HepG2 (cell line): Measurements from ENCODE around the gene C5orf15. TPM values are rescaled to one million over a fixed set of nuclear protein-coding genes. Genes with fewer than 3 reads are reported as not detected.
A peak's percentile ranks its signal among the peaks of the same experiment; 100 is the strongest.

Source experiments
- CENPX ChIP-seq: sonication (generic); formaldehyde crosslinking; IDR thresholded peaks from 2 replicates; pipeline ENCODE4 v1.9.0; 2021; ENCODE audit warnings: mild to moderate bottlenecking, missing genetic modification reagents, moderate library complexity
- CERS6 ChIP-seq: sonication (generic); formaldehyde crosslinking; IDR thresholded peaks from 2 replicates; pipeline ENCODE4 v1.5.0; 2020; ENCODE audit warnings: missing genetic modification reagents
- DZIP1 ChIP-seq: sonication (generic); formaldehyde crosslinking; IDR thresholded peaks from 2 replicates; pipeline ENCODE4 v1.5.0; 2020; ENCODE audit warnings: mild to moderate bottlenecking, missing genetic modification reagents
- HDAC1 ChIP-seq: sonication (generic); formaldehyde crosslinking; IDR thresholded peaks from 2 replicates; pipeline ENCODE4 v1.5.1; 2020; ENCODE audit warnings: mild to moderate bottlenecking, missing genetic modification reagents
- HINFP ChIP-seq: sonication (generic); formaldehyde crosslinking; IDR thresholded peaks from 2 replicates; pipeline ENCODE4 v1.4.0; 2020; ENCODE audit warnings: low read depth, mild to moderate bottlenecking, missing genetic modification reagents
- NFIB ChIP-seq: sonication (generic); formaldehyde crosslinking; IDR thresholded peaks from 2 replicates; pipeline ENCODE4 v1.9.0; 2021; ENCODE audit warnings: missing genetic modification reagents, mild to moderate bottlenecking, borderline replicate concordance
- NR2F2 ChIP-seq: IDR thresholded peaks from 2 replicates; pipeline ENCODE4 v1.6.1; 2012; ENCODE audit warnings: low read depth, inconsistent platforms, borderline replicate concordance
- RAD51 ChIP-seq: fragments of 450-650 bp; IDR thresholded peaks from 2 replicates; pipeline ENCODE4 v1.6.1; 2016; ENCODE audit warnings: borderline replicate concordance
- RFXAP ChIP-seq: sonication (generic); formaldehyde crosslinking; IDR thresholded peaks from 2 replicates; pipeline ENCODE4 v1.4.0; 2020; ENCODE audit warnings: missing genetic modification reagents, borderline replicate concordance
- SP1 ChIP-seq, 2 experiments: fragments of 450-650 bp in 1 of 2; sonication (generic) in 1 of 2; formaldehyde crosslinking in 1 of 2; IDR thresholded peaks; 2 replicates each; pipeline versions ENCODE4 v1.4.0 to v1.6.1; 2016 to 2020; ENCODE audit warnings: missing genetic modification reagents in 1 of 2
- SP4 ChIP-seq: sonication (generic); formaldehyde crosslinking; IDR thresholded peaks from 2 replicates; pipeline ENCODE4 v1.8.1; 2023; ENCODE audit warnings: mild to moderate bottlenecking, missing genetic modification reagents
- TBX3 ChIP-seq: fragments of 450-650 bp; IDR thresholded peaks from 2 replicates; pipeline ENCODE4 v1.6.1; 2017; ENCODE audit warnings: antibody characterized with exemption, mild to moderate bottlenecking, inconsistent platforms, borderline replicate concordance
- ZBTB33 ChIP-seq: sonication (generic); formaldehyde crosslinking; IDR thresholded peaks from 2 replicates; pipeline ENCODE4 v1.4.0; 2020; ENCODE audit warnings: missing genetic modification reagents
- ZGPAT ChIP-seq: IDR thresholded peaks from 2 replicates; pipeline ENCODE4 v1.6.1; 2016; ENCODE audit warnings: mild to moderate bottlenecking
- ZNF616 ChIP-seq: sonication (generic); formaldehyde crosslinking; IDR thresholded peaks from 2 replicates; pipeline ENCODE4 v1.5.0; 2020; ENCODE audit warnings: low read depth, mild to moderate bottlenecking, missing genetic modification reagents
- ZNF747 ChIP-seq: sonication (generic); formaldehyde crosslinking; IDR thresholded peaks from 2 replicates; pipeline ENCODE4 v1.8.1; 2023; ENCODE audit warnings: missing genetic modification reagents, mild to moderate bottlenecking, borderline replicate concordance
- polyA plus RNA-seq, 8 experiments: library from polyadenylated mRNA; depleted of rRNA in 3 of 8; stranded (reverse) in 7 of 8; unstranded in 1 of 8; fragments of >200 nt; fragmentation: Illumina TruSeq in 4 of 8; extraction: Trizol in 4 of 8; gene quantifications; 2 replicates each; pipeline versions ENCODE4 v1.2.1 to v1.2.3, GENCODE V29; 2011 to 2016; ENCODE audit warnings: low read depth in 4 of 8, missing spikeins in 1 of 8, mixed read lengths in 1 of 8; ENCODE audit not compliant: insufficient read depth in 1 of 8
- total RNA-seq, 5 experiments: library from RNA; depleted of rRNA; stranded (reverse); fragments of >200 nt; fragmentation: Illumina TruSeq; extraction: Trizol; gene quantifications; 2 replicates each; pipeline ENCODE4 v1.2.3, GENCODE V29; 2016; ENCODE audit warnings: low read depth in 1 of 5

Gene C5orf15
- total and polyA plus RNA-seq, 2 of the 13 experiments (the other 11 are each of a cell fraction or from before 2014, with no cell fraction given) = 58.5 to 82.7 TPM

- TF ChIP-seq CERS6 (CRISPR knock-in tag) (no peak), CENPX (CRISPR knock-in tag) (no peak), TBX3 (no peak), ZGPAT (CRISPR knock-in tag) (peak; percentile 87; the same call in 1 of the 2 replicates), HDAC1 (CRISPR knock-in tag) (peak; percentile 75), NR2F2 (peak; percentile 45; the same call in 1 of the 2 replicates), SP4 (CRISPR knock-in tag) (peak; percentile 79; the same call in 1 of the 2 replicates), DZIP1 (CRISPR knock-in tag) (0 out of 2 replicates have a peak, but pooled peaks have one; percentile 18), ZBTB33 (CRISPR knock-in tag) (0 out of 2 replicates have a peak, but pooled peaks have one; percentile 8), RAD51 (no peak), ZNF747 (CRISPR knock-in tag) (peak; percentile 89), RFXAP (CRISPR knock-in tag) (no peak; the same call in 1 of the 2 replicates), NFIB (CRISPR knock-in tag) (no peak), SP1 (IDR thresholded peaks at IDR 0.05) (no peak), SP1 (CRISPR knock-in tag; IDR thresholded peaks at IDR 0.05) (no peak), ZNF616 (no peak), HINFP (peak; percentile 58; the same call in 1 of the 2 replicates)
Observed at GRCh38 chr5:133968204-133968980, at the start of gene C5orf15 (continued).
